ENCODE data around the gene PCGF2.

GRCh38 chr17:38707678-38708351, 40.3 kb downstream of the PCGF2 start:
- no peak for TF ChIP-seq POLR2AphosphoS5 (IDR thresholded peaks at IDR 0.05; ENCODE audit: low read depth, low read length)
- TF ChIP-seq CTCF (IDR thresholded peaks at IDR 0.05): no peak
- no peak for TF ChIP-seq REST (IDR thresholded peaks at IDR 0.05; ENCODE audit: insufficient read depth in 1 of 2, low read depth in 2 of 2, low read length in 1 of 2)
- TF ChIP-seq SIN3A (IDR thresholded peaks at IDR 0.05; ENCODE audit: borderline replicate concordance, insufficient read depth, low read depth, low read length): no peak
